ENCODE measurements around the gene CD68.

DNA sequence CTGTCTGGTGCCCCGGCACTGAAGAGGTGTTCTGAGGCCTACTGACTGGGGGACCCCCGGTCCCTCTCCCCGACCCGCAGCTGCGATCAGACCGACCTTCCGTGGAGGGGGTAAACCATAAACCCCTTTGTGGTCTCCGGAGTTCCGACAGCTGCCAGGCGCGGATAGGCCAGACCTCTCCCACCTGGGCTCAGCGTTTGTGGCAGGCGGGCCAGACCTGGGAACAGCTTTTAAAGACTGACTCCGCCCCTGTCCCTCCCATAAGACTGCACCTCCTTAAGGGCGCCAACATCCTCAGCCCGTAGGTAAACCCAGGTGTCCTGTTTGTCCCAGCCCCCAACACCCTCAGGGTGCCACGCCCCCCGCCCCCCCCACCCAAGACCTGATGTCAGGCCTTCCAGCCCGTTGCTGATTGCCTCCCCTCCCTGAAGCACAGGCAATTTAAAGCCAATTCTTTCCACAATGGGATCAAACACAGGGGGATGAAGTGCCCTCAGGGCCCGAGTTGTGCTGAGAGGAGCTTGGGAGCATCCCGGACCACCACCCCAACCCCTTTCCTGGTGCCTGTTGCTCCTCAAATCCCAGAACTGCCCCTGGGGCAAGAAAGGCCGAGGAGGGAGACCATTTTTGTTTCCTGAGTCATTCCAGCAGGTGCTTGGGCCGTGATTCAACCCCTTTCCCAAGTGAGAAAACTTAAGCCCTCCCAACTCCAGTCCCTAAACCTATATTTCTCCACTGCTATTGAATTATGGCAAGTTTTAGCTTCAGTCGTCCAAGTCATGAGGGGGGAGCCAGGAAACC is 10.7 kb downstream of the CD68 start, which contains the start of gene SOX15:
- TF ChIP-seq, protein P1, sequence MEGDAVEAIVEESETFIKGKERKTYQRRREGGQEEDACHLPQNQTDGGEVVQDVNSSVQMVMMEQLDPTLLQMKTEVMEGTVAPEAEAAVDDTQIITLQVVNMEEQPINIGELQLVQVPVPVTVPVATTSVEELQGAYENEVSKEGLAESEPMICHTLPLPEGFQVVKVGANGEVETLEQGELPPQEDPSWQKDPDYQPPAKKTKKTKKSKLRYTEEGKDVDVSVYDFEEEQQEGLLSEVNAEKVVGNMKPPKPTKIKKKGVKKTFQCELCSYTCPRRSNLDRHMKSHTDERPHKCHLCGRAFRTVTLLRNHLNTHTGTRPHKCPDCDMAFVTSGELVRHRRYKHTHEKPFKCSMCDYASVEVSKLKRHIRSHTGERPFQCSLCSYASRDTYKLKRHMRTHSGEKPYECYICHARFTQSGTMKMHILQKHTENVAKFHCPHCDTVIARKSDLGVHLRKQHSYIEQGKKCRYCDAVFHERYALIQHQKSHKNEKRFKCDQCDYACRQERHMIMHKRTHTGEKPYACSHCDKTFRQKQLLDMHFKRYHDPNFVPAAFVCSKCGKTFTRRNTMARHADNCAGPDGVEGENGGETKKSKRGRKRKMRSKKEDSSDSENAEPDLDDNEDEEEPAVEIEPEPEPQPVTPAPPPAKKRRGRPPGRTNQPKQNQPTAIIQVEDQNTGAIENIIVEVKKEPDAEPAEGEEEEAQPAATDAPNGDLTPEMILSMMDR (IDR thresholded peaks at IDR 0.05): no peak
- no peak for TF ChIP-seq POLR2A (IDR thresholded peaks at IDR 0.05)
